Smooth muscle cell (in vitro differentiated cells): ENCODE data around the gene TRNP1. TPM values are rescaled to one million over a fixed set of nuclear protein-coding genes. Genes with fewer than 3 reads are reported as not detected.

Experiments used
- DNase-seq: peaks from one replicate; lab custom pipeline; 2025; ENCODE audit not compliant: unreplicated experiment; lab: John Stamatoyannopoulos, UW
- H2AFZ ChIP-seq: fragments of 200-600 bp; sonication (generic); 2 replicates; pipeline ENCODE4 v1.6.0; 2016; ENCODE audit warnings: antibody characterized with exemption, low read depth, mild to moderate bottlenecking
- H3F3A ChIP-seq: fragments of 200-600 bp; sonication (generic); 2 replicates; pipeline ENCODE4 v1.6.0; 2017; ENCODE audit warnings: antibody characterized with exemption, low read depth
- H3K27ac ChIP-seq: fragments of 200-600 bp; sonication (generic); 2 replicates; pipeline ENCODE4 v1.5.1; 2016; ENCODE audit warnings: low read depth, mild to moderate bottlenecking
- H3K27me3 ChIP-seq: fragments of 200-600 bp; sonication (generic); 2 replicates; pipeline ENCODE4 v1.6.1; 2016; ENCODE audit warnings: low read depth, mild to moderate bottlenecking
- H3K36me3 ChIP-seq: fragments of 200-600 bp; sonication (generic); 2 replicates; pipeline ENCODE4 v1.5.1; 2016; ENCODE audit warnings: low read depth
- H3K4me1 ChIP-seq: fragments of 200-600 bp; sonication (generic); 2 replicates; pipeline ENCODE4 v1.5.1; 2016; ENCODE audit warnings: low read depth
- H3K4me2 ChIP-seq: fragments of 200-600 bp; sonication (generic); 2 replicates; pipeline ENCODE4 v1.6.0; 2016; ENCODE audit warnings: mild to moderate bottlenecking
- H3K4me3 ChIP-seq: fragments of 200-600 bp; sonication (generic); 2 replicates; pipeline ENCODE4 v1.5.1; 2016; ENCODE audit warnings: mild to moderate bottlenecking
- H3K79me2 ChIP-seq: fragments of 200-600 bp; sonication (generic); 2 replicates; pipeline ENCODE4 v1.6.0; 2016; ENCODE audit warnings: low read depth, mild to moderate bottlenecking
- H3K9ac ChIP-seq: fragments of 200-600 bp; sonication (generic); 2 replicates; pipeline ENCODE4 v1.6.0; 2016; ENCODE audit warnings: low read depth
- H3K9me3 ChIP-seq: fragments of 200-600 bp; sonication (generic); replicated peaks from 2 replicates; pipeline ENCODE4 v1.5.1; 2016; ENCODE audit warnings: low read depth
- H4K20me1 ChIP-seq: fragments of 200-600 bp; sonication (generic); 2 replicates; pipeline ENCODE4 v1.6.0; 2016; ENCODE audit warnings: low read depth
- CTCF ChIP-seq: fragments of 200-600 bp; sonication (generic); IDR thresholded peaks from 2 replicates; pipeline ENCODE4 v1.5.1; 2017; ENCODE audit warnings: borderline replicate concordance, mild to moderate bottlenecking, antibody characterized with exemption; ENCODE audit not compliant: insufficient read depth, poor library complexity, severe bottlenecking
- WGBS: methylation state at CpG from one replicate; pipeline ENCODE4 v1.1.7; 2016; ENCODE audit warnings: low lambda C conversion rate; 5-methylcytosine and 5-hydroxymethylcytosine counted together
- polyA plus RNA-seq: library from polyadenylated mRNA; unstranded; fragments of >200 nt; fragmentation: Nextera tagmentation; extraction: Ambion mirVana; gene quantifications from 2 replicates; pipeline ENCODE4 v1.2.1, GENCODE V29; 2016
- total RNA-seq: library from RNA; depleted of rRNA; stranded (reverse); fragments of >200 nt; gene quantifications from 2 replicates; pipeline ENCODE4 v1.2.3, GENCODE V29; 2014

TRNP1 gene
- total and polyA plus RNA-seq, 2 experiments from 2014 or later, result 4.4 to 18.6 TPM

DNA sequence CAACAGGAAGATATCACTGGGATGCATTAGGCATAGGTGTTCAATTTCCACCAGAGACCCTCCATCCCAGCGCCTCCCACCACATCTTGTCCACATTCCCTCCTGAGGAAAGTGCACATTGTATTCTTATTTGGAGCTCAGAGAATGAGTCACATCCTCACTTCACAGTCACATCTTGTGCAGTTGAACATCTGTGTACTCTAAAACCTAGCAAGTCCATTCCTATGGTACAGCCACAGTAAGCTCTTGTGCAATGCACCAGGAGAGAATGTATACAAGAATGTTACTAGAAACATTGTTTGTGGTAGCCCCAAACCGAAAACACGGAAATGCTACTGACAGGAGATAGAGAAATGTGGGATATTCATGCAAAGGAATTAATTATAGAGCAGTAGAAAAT lies 31.7 kb upstream of the TRNP1 start:
- H3K27ac ChIP-seq, result no peak overlapping the region
- no peaks in the 10 kb centered on the region for H3K79me2 ChIP-seq

DNA sequence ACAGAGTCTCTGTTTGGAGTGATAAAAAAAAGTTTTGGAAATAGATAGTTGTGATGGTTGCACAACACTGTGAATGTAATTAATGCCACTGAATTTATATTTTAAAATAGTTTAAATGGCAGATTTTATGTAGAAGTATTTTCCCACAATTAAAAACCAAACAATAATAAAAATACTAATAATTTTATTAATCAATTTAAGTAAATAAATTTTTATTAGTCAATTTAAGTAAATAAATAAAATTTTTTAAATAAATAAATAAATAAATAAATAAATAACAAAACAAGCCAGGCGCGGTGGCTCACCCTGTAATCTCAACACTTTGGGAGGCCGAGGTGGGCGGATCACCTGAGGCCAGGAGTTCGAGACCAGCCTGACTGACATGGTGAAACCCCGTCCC lies 28.3 kb upstream of the TRNP1 start:
- DNase-seq, result no peak
- WGBS, result 95% methylated on average over 6 of the region's 6 CpGs
- Histone ChIP-seq H3K27me3 (peaks cover 18% of the 10 kb centered on the region), H3K9ac (no peak overlapping the region), H3K27ac (no peak overlapping the region), H3K79me2 (no peaks in the 10 kb centered on the region), H3K9me3 (no peaks in the 10 kb centered on the region), H2AFZ (no peak overlapping the region), H3K4me3 (no peak overlapping the region), H3K36me3 (no peaks in the 10 kb centered on the region), H3K4me1 (no peaks in the 10 kb centered on the region), H3F3A (peaks cover 5% of the 10 kb centered on the region), H4K20me1 (no peaks in the 10 kb centered on the region), H3K4me2 (no peak overlapping the region)
- TF ChIP-seq CTCF, result no peak

More for the DNA sequence above, 31.7 kb upstream of the TRNP1 start:
- no peak overlapping the region for H3K4me3 ChIP-seq
- H3K9ac ChIP-seq, result no peak overlapping the region
- peaks cover 49% of the 10 kb centered on the region for H3K27me3 ChIP-seq
- no peak for DNase-seq
- TF ChIP-seq CTCF, result no peak
- no peaks in the 10 kb centered on the region for H3K9me3 ChIP-seq
- H3F3A ChIP-seq, result peaks cover 5% of the 10 kb centered on the region
- H3K36me3 ChIP-seq, result no peaks in the 10 kb centered on the region
- H3K4me2 ChIP-seq, result no peak overlapping the region
- no peaks in the 10 kb centered on the region for H3K4me1 ChIP-seq
- 64% methylated on average over 3 of the region's 3 CpGs for WGBS
- no peak overlapping the region for H2AFZ ChIP-seq
- no peaks in the 10 kb centered on the region for H4K20me1 ChIP-seq

GRCh38 chr1:26965628-26966027 lies 27.9 kb upstream of the TRNP1 start:
- no peak for DNase-seq
- Histone ChIP-seq H3K79me2 (no peaks in the 10 kb centered on the region), H3K27me3 (peaks cover 14% of the 10 kb centered on the region), H3K4me3 (no peak overlapping the region), H3F3A (peaks cover 5% of the 10 kb centered on the region), H3K4me1 (no peaks in the 10 kb centered on the region), H3K27ac (no peak overlapping the region), H2AFZ (no peak overlapping the region), H3K36me3 (no peaks in the 10 kb centered on the region), H3K4me2 (no peak overlapping the region), H4K20me1 (no peaks in the 10 kb centered on the region), H3K9ac (no peak overlapping the region), H3K9me3 (no peaks in the 10 kb centered on the region)
- TF ChIP-seq CTCF, result no peak
- 96% methylated on average over 9 of the region's 9 CpGs for WGBS

DNA sequence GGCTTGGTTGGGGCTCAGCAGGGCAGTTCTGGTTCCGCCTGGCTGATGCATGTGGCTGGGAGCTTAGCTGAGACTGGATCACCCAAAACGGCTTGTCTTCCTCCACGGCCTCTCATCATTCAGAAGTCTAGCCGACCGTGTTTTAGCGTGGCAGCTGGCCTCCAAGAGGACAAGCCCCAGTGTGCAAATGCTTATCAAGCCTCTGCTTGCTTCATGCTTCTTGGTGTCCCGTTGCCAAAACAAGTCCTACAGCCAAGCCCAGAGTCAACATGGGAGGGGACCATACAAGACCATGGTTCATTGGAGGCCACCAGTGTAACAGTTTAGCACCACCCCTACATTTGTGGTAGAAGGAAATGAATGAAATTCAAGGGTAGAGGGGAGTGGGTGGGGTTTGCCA lies 22.7 kb upstream of the TRNP1 start:
- no peaks in the 10 kb centered on the region for H3K27me3 ChIP-seq
- no peak overlapping the region for H3K9ac ChIP-seq
- H3K36me3 ChIP-seq, result no peaks in the 10 kb centered on the region
- no peak overlapping the region for H3K27ac ChIP-seq
- TF ChIP-seq CTCF, result no peak
- no peaks in the 10 kb centered on the region for H3F3A ChIP-seq
- WGBS, result 88% methylated on average over 7 of the region's 7 CpGs
- DNase-seq, result no peak
- H3K79me2 ChIP-seq, result no peaks in the 10 kb centered on the region
- no peak overlapping the region for H2AFZ ChIP-seq
- H3K4me1 ChIP-seq, result no peaks in the 10 kb centered on the region
- H3K4me2 ChIP-seq, result no peak overlapping the region
- H3K9me3 ChIP-seq, result no peaks in the 10 kb centered on the region
- no peak overlapping the region for H3K4me3 ChIP-seq
- no peaks in the 10 kb centered on the region for H4K20me1 ChIP-seq
